ENCODE measurements around the gene PLA2G2F. TPM values are rescaled to one million over a fixed set of nuclear protein-coding genes. Genes with fewer than 3 reads are reported as not detected.

Gene PLA2G2F
- total and polyA plus RNA-seq, 2 of the 13 experiments (the other 11 are each of a cell fraction or from before 2014, with no cell fraction given), result not detected

- in situ Hi-C loops (cut with HindIII; ENCODE audit: extremely low pct_ligation_motif_present, low pct_unique_long_range_greater_than_20kb), result no loop called here
- no peak overlapping the region for H3K4me2 ChIP-seq (ENCODE audit: low read depth, low read length)
- CTCF ChIA-PET (ENCODE audit: low intra/inter-chr PET ratio, low total read pairs), result no interaction called here
Observed at GRCh38 chr1:20114021-20114648, 25.0 kb upstream of the PLA2G2F start.

More at GRCh38 chr1:20114021-20114648, 25.0 kb upstream of the PLA2G2F start:
- 26% methylated on average over 8 of the region's 15 CpGs for WGBS (ENCODE audit: low lambda C conversion rate)
- H3K36me3 ChIP-seq (replicated peaks in 1 of 2; ENCODE audit: control insufficient read depth in 1 of 2, insufficient read depth in 2 of 2, low read length in 2 of 2), result no peaks in the 10 kb centered on the region
- POLR2A ChIA-PET, result no interaction called here
- H3K27ac ChIP-seq (ENCODE audit: extremely low read length, insufficient read depth, low read length), result no peak overlapping the region
- intact Hi-C loops (cut with micrococcal nuclease; ENCODE audit: unreplicated experiment), result no loop called here
- H3K79me2 ChIP-seq (ENCODE audit: insufficient read depth, low read length), result no peaks in the 10 kb centered on the region
- H3K4me1 ChIP-seq (ENCODE audit: insufficient read depth, low read length), result no peaks in the 10 kb centered on the region
- no peaks in the 10 kb centered on the region for H4K20me1 ChIP-seq (ENCODE audit: insufficient read depth, low read length)
- ATAC-seq, result no peak
- H3K27me3 ChIP-seq (ENCODE audit: control insufficient read depth in 1 of 2, insufficient read depth in 2 of 2, low read length in 2 of 2), result peaks cover 0 to 13% of the 10 kb centered on the region in 2 experiments; a peak in 3 of 5 replicates
- H3K9me3 ChIP-seq (ENCODE audit: low read length), result no peaks in the 10 kb centered on the region
- no peak for DNase-seq (ENCODE audit: low spot score)
- TF ChIP-seq NFIB (CRISPR knock-in tag; IDR thresholded peaks at IDR 0.05; ENCODE audit: borderline replicate concordance), result no peak
- no peak for TF ChIP-seq RELA (CRISPR knock-in tag; IDR thresholded peaks at IDR 0.05)
- no peak for TF ChIP-seq ZNF644 (CRISPR knock-in tag; IDR thresholded peaks at IDR 0.05; ENCODE audit: low read depth)
- no peak for TF ChIP-seq ZNF883 (CRISPR knock-in tag; IDR thresholded peaks at IDR 0.05; ENCODE audit: not compliant biosample characterization)
- no peak for TF ChIP-seq ZNF557 (CRISPR knock-in tag; IDR thresholded peaks at IDR 0.05)
- TF ChIP-seq ZNF609 (CRISPR knock-in tag; IDR thresholded peaks at IDR 0.05; ENCODE audit: borderline replicate concordance), result no peak
- no peak overlapping the region for H2AFZ ChIP-seq (ENCODE audit: low read length)
- BruUV-seq (replicated peaks), result no TSS peak
- no peak overlapping the region for H3K4me3 ChIP-seq (replicated peaks in 1 of 3; ENCODE audit: insufficient read depth in 1 of 3, low read depth in 2 of 3, low read length in 3 of 3)
- no peak overlapping the region for H3K9ac ChIP-seq (ENCODE audit: insufficient read depth, low read depth, low read length)
- FAIRE-seq, result no peak
